Subcutaneous adipose tissue (tissue), 4 donors: ENCODE measurements around the gene ARHGAP22. TPM values are rescaled to one million over a fixed set of nuclear protein-coding genes. Genes with fewer than 3 reads are reported as not detected.

ENCODE experiments used
- CTCF ChIP-seq: fragments of 450-650 bp; IDR thresholded peaks from one replicate; pipeline ENCODE4 v1.5.1; 2016; ENCODE audit warnings: low read depth, mild to moderate bottlenecking, control low read depth, antibody characterized with exemption, moderate library complexity
- total RNA-seq, 4 donors: library from RNA; depleted of rRNA; stranded (reverse); fragments of >200 nt; gene quantifications; one replicate each; pipeline ENCODE4 v1.1.0, GENCODE V29; 2016

The ARHGAP22 gene
- total RNA-seq, 4 donors from 2014 or later: 2.1 to 15.0 (median 5.0) TPM

DNA sequence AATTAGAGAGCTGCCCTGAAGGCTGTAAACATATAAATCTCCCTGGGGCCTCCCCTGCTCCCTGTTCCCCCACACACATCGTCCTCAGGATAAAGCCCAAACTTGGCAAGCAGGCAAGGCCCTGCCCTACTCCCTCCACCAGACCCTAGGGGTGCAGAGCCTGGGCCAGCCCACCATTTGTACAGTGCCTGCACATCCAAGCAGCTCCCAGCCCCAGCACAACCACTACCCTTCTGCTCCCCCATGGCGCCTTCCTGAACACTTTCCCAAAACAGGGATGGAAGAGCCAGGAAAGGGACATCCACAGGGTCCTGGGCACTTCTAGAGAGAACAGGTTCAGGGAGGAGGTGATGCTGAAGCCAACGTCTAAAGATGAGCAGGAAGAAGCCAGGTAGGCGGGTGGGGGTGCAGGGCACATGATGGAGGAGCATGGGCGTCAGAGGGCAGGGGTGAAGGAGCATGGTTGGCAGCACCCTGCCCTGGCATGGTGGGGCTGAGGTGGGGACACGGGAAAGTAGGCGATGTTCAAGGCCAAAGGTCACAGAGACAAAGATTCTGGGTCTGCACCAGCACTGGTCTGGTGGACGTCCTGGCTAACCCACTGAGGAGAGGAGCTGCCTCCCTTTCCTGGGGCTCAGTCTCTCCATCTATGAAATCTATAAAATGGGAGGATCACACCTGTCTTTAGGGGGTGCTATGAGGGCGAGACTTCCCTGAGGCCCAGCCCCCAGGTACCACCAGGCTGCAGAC, 140.6 kb downstream of the ARHGAP22 start:
- no peak for TF ChIP-seq CTCF

- TF ChIP-seq CTCF: no peak
Observed at GRCh38 chr10:48463318-48464003, 141.4 kb downstream of the ARHGAP22 start.

DNA sequence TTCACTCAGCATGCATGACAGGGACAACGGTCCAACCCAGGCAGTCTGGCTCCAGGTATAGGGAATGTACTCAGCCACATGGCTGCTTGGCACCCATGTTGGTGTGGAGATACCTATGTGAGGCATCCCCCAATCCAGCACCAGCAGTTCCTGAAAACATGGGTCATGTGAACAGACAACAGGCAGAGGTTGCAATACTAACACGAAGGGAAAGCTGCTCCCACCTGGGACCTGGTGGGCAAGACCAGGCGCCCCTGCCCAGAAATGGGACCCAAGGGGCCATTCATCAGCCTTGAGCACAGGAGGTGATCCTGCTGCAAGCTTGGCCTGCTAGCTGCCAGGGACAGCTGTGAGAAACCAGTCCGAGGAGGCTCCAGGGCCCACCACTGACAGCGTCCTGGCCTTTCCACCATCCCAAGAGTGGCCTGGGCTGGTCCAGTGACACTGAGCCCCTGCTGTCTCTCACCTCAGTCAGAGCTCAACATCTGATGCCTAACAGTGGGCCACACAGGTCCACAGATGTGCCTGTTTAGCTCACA, 142.3 kb downstream of the ARHGAP22 start:
- no peak for TF ChIP-seq CTCF

- TF ChIP-seq CTCF: no peak
Observed at GRCh38 chr10:48461623-48462481, 143.0 kb downstream of the ARHGAP22 start.

- no peak for TF ChIP-seq CTCF
Observed at GRCh38 chr10:48460182-48460581, 144.7 kb downstream of the ARHGAP22 start.

GRCh38 chr10:48459270-48460150, 145.4 kb downstream of the ARHGAP22 start:
- TF ChIP-seq CTCF: no peak
